Activated B cell treated with CpG ODN at 0.5 μM for 24 hours (primary cell): ENCODE measurements around the gene TNNI3K. TPM values are rescaled to one million over a fixed set of nuclear protein-coding genes. Genes with fewer than 3 reads are reported as not detected.

Experiments used
- ATAC-seq: fragments of 200-7000 bp; cut with Tn5 transposase; one replicate; pipeline ENCODE4 v1.10.0; 2021; ENCODE audit warnings: low read depth, mild to moderate bottlenecking, moderate library complexity
- CTCF ChIA-PET: fragments of 350-600 bp; sonication (Branson Sonifier 250); formaldehyde crosslinking; loops from one replicate; lab custom pipeline; 2021; ENCODE audit warnings: antibody characterized with exemption; lab: Charles Lee
- POLR2A ChIA-PET: fragments of 350-600 bp; sonication (Branson Sonifier 250); formaldehyde crosslinking; loops from one replicate; lab custom pipeline; 2021; ENCODE audit warnings: antibody characterized with exemption; lab: Charles Lee
- DNase-seq: peaks from one replicate; pipeline ENCODE4 v3.0.0; 2022
- H3K27ac Mint-ChIP-seq: one replicate; pipeline ENCODE4 v1.8.0; 2020; ENCODE audit warnings: mixed read lengths
- H3K27me3 Mint-ChIP-seq: one replicate; pipeline ENCODE4 v1.8.0; 2021; ENCODE audit warnings: mixed read lengths
- H3K36me3 Mint-ChIP-seq: one replicate; pipeline ENCODE4 v1.8.0; 2021; ENCODE audit warnings: low read depth, mixed read lengths
- H3K4me1 Mint-ChIP-seq: one replicate; pipeline ENCODE4 v1.8.0; 2021; ENCODE audit warnings: mixed read lengths
- H3K4me3 Mint-ChIP-seq: one replicate; pipeline ENCODE4 v1.8.0; 2020; ENCODE audit warnings: mild to moderate bottlenecking, mixed read lengths
- H3K9me3 Mint-ChIP-seq: one replicate; pipeline ENCODE4 v1.8.0; 2020; ENCODE audit warnings: mixed read lengths
- CTCF ChIP-seq: fragments of 200-600 bp; IDR thresholded peaks from one replicate; pipeline ENCODE4 v1.8.0; 2022; ENCODE audit warnings: antibody characterized with exemption, mild to moderate bottlenecking
- intact Hi-C: fragments of 100-400 bp; cut with micrococcal nuclease; formaldehyde crosslinking; loops from one replicate; pipeline ENCODE4 v1.15.1; 2024
- total RNA-seq: library from RNA; stranded (reverse); gene quantifications from 2 replicates; pipeline ENCODE4 v1.2.3, GENCODE V29; 2022

TNNI3K gene
- total RNA-seq, 1 donor from 2014 or later, result not detected

- CTCF ChIA-PET, result interaction anchor here (0.9 kb wide), 1 partner anchor 172 kb away, joined by 3 read pairs; no protein-coding TSS in a partner anchor
- H3K9me3 Mint-ChIP-seq, result no peaks in the 10 kb centered on the region
- no peaks in the 10 kb centered on the region for H3K27me3 Mint-ChIP-seq
- H3K27ac Mint-ChIP-seq, result no peak overlapping the region
- DNase-seq (no peak), ATAC-seq (no peak)
- intact Hi-C loops, result no loop called here
- TF ChIP-seq CTCF, result no peak
- no peaks in the 10 kb centered on the region for H3K36me3 Mint-ChIP-seq
- POLR2A ChIA-PET, result no interaction called here
- no peak overlapping the region for H3K4me3 Mint-ChIP-seq
- H3K4me1 Mint-ChIP-seq, result no peaks in the 10 kb centered on the region
Measured at GRCh38 chr1:74517599-74518051, 282.4 kb downstream of the TNNI3K start.

GRCh38 chr1:74522148-74522547 lies 287.0 kb downstream of the TNNI3K start:
- TF ChIP-seq CTCF, result no peak
- ChIA-PET POLR2A (no interaction called here), CTCF (no interaction called here)
- intact Hi-C loops, result no loop called here
- Mint-ChIP-seq H3K27ac (no peak overlapping the region), H3K4me1 (no peaks in the 10 kb centered on the region), H3K36me3 (no peaks in the 10 kb centered on the region), H3K4me3 (no peak overlapping the region), H3K9me3 (no peaks in the 10 kb centered on the region), H3K27me3 (no peaks in the 10 kb centered on the region)
- ATAC-seq, result no peak
- DNase-seq, result no peak

GRCh38 chr1:74523873-74524480 lies 288.8 kb downstream of the TNNI3K start:
- Mint-ChIP-seq H3K4me3 (no peak overlapping the region), H3K27me3 (no peaks in the 10 kb centered on the region), H3K9me3 (no peaks in the 10 kb centered on the region), H3K36me3 (no peaks in the 10 kb centered on the region), H3K27ac (no peak overlapping the region), H3K4me1 (no peaks in the 10 kb centered on the region)
- no peak for TF ChIP-seq CTCF
- ATAC-seq (no peak), DNase-seq (no peak)
- POLR2A ChIA-PET, result no interaction called here
- CTCF ChIA-PET, result no interaction called here
- intact Hi-C loops, result no loop called here

GRCh38 chr1:74526708-74527107 lies 291.5 kb downstream of the TNNI3K start:
- ATAC-seq (no peak), DNase-seq (no peak)
- Mint-ChIP-seq H3K36me3 (no peaks in the 10 kb centered on the region), H3K27ac (no peak overlapping the region), H3K4me3 (no peak overlapping the region), H3K9me3 (no peaks in the 10 kb centered on the region), H3K4me1 (no peaks in the 10 kb centered on the region), H3K27me3 (no peaks in the 10 kb centered on the region)
- ChIA-PET POLR2A (no interaction called here), CTCF (no interaction called here)
- intact Hi-C loops, result no loop called here
- TF ChIP-seq CTCF, result no peak

- Mint-ChIP-seq H3K9me3 (no peaks in the 10 kb centered on the region), H3K4me1 (no peaks in the 10 kb centered on the region), H3K27me3 (no peaks in the 10 kb centered on the region), H3K27ac (no peak overlapping the region), H3K4me3 (no peak overlapping the region), H3K36me3 (no peaks in the 10 kb centered on the region)
- ChIA-PET POLR2A (no interaction called here), CTCF (no interaction called here)
- ATAC-seq (no peak), DNase-seq (no peak)
- no peak for TF ChIP-seq CTCF
- intact Hi-C loops, result no loop called here
Measured at GRCh38 chr1:74528123-74528522, 292.9 kb downstream of the TNNI3K start.
